LHCN-M2 (cell line): Measurements from ENCODE around the gene SYS1. TPM values are rescaled to one million over a fixed set of nuclear protein-coding genes. Genes with fewer than 3 reads are reported as not detected.
"Not testable (repeated sequence)": the region's sequence is repeated elsewhere in the genome, so short reads cannot be mapped to it uniquely, and the experiment has no call there.

ENCODE experiments used
- DNase-seq: peaks from one replicate; pipeline ENCODE4 v3.0.0-alpha.2; 2012; ENCODE audit warnings: low read depth
- total RNA-seq: library from RNA; depleted of rRNA; stranded (reverse); fragments of >200 nt; gene quantifications from 2 replicates; pipeline ENCODE4 v1.2.3, GENCODE V29; 2014

The SYS1 gene
- total RNA-seq, 1 experiment from 2014 or later, result 30.2 TPM

DNA sequence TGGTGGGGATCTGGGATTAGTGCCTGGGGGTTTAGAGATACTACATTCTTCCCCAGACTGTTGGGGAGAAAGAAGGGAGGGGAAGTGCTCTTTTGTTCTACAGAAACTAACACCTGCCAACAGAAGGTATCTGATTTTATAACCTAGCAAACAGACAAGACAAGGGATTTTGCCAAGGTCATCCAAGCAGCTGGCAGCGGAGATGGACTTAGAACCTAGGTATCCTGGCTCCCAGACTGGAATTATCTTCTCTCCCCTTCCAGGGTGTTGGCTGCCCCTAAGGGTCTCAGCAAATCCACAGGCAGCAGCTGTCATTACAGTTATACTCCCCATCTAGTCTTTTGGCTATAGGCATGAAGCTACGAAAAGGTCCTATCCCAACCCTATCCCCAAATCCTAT, 23.2 kb upstream of the SYS1 start:
- DNase-seq, result no peak

GRCh38 chr20:45340236-45340847, 22.6 kb upstream of the SYS1 start:
- DNase-seq, result no peak

GRCh38 chr20:45340951-45341350, 22.0 kb upstream of the SYS1 start:
- no peak for DNase-seq

GRCh38 chr20:45341579-45341938, 21.4 kb upstream of the SYS1 start:
- DNase-seq, result no peak

DNA sequence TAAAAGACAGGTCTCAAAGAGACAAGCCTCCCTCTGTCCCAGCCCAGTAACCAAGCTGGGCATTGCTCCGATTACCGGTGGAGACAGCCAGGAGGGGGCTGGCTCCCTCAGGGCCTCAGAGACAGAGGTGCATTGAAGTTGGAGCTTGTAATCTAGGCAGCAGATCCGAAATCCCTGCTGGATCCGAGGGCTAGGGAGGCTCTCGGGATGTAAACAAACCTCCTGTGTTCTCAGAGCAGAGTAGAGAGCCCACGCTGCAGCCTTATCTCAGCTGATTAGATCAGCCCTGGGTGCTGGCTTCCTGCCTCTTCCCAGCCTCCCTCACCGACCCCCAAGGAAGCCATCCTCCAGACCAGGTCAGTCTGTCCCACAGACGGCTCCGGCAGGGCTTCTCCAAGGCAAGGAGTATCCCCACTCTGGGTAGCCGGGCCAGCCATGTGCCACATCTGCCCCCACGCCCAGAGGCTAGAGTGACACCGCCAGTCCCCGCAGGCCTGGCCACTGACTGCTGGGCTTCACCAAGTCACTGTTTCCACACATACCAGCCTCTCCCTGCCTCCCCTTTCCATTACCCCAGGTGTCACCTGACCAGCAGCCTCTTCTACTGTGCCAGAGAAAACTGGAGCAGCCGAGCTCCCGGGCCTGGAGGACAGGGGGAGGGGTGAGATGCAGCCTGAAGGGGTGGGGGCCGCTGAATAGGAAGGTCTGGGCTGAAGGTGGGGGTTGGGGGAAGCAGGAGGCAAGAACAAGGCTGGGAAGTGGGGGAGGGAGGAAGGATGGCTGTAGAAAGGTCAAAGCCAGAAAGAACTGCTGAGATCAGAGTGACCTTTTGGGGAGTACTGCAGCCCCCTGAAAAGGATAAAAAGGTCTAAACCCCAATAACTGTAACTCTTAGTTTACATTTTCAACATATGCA, 20.8 kb upstream of the SYS1 start:
- no peak for DNase-seq

GRCh38 chr20:45342855-45343531, 20.0 kb upstream of the SYS1 start:
- no peak for DNase-seq

GRCh38 chr20:45343532-45344167, 19.3 kb upstream of the SYS1 start:
- no peak for DNase-seq

GRCh38 chr20:45344168-45344860, 18.6 kb upstream of the SYS1 start:
- peak; percentile 87 for DNase-seq

GRCh38 chr20:45345104-45345936, 17.6 kb upstream of the SYS1 start:
- no peak for DNase-seq

GRCh38 chr20:45346291-45346718, 16.7 kb upstream of the SYS1 start:
- DNase-seq, result no peak

- DNase-seq, result no peak
Observed at GRCh38 chr20:45346851-45347250, 16.1 kb upstream of the SYS1 start.

GRCh38 chr20:45347297-45347935, 15.5 kb upstream of the SYS1 start:
- DNase-seq, result no peak

GRCh38 chr20:45347936-45348778, 14.8 kb upstream of the SYS1 start, which contains the start of gene SDC4:
Gene SDC4, minus strand, starts transcription at chr20:45348424. Its CDS starts 40 bp downstream, at chr20:45348384.
- DNase-seq, result no peak

DNA sequence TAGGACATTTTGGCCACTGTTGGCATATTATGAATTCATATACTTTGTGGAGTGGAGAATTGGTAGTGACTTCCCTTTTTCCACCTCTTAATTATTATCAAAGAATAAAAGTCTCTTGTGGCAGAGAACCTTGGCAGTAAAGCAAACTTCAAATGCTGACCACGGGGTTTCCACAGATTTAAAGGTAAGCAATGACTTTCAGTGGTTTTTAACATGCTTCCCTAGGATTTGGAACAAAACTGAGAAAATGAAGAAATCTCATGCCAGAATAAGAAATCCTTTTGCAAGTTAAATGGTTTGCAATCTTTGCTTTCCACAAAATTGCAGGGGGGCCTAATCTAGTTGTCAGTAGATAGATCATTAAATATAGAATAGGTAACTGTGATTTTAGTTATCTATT, 12.7 kb upstream of the SYS1 start:
- DNase-seq, result no peak

DNA sequence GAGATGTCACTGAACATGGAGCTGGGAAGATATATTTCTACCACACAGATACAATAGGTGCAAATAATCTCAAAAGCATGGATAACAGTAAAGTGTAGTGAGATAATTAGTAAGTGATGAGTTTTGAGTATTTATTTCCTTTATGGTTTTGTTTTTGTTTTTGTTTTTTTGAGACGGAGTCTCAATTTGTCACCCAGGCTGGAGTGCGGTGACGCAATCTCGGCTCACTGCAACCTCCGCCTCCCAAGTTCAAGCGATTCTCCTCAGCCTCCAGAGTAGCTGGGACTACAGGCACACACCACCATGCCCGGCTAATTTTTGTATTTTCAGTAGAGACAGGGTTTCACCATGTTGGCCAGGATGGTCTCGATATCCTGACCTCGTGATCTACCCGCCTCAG, 12.2 kb upstream of the SYS1 start:
- not testable (repeated sequence) for DNase-seq

GRCh38 chr20:45352729-45353128, 10.2 kb upstream of the SYS1 start:
- no peak for DNase-seq

GRCh38 chr20:45353746-45354145, 9.2 kb upstream of the SYS1 start:
- DNase-seq, result no peak

DNA sequence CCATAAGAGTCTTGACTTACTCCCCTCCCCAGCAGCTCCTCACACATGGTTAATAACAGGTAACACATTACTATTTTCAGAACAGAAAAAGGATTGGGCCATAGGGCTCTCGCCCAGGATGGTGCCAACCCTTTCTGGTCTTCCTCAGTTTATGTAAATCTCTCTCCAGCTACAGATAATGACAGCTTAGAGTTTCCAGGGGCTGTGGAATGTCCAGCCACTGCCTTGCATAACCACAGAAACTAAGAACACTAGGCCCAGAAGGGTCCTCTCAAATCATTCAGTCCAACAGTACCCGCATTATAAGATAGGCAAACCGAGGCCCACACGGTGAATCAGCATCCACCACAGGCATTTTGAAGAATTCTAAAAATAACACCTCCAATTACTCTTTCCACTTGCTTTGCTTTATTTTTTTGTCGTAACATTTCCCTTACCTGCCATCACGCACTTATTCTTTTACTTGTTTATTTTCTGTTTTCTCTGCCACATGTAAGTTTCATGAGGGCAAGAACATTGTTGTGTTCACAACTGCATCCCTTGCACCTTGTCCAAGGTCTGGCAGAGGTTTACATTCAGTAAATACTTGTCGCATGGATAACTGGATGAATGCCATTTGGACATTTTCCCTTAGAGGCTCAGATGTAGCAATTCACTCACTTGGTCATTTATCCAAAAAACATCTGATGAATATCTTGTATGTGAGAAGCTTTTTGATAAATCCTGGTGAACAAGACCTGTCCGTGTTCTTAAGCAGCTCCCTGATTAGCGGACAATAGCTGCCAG, 8.3 kb upstream of the SYS1 start:
- DNase-seq, result peak; percentile 51
